ENCODE data around the gene UBE2N.

Gene UBE2N, protein sequence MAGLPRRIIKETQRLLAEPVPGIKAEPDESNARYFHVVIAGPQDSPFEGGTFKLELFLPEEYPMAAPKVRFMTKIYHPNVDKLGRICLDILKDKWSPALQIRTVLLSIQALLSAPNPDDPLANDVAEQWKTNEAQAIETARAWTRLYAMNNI

DNA sequence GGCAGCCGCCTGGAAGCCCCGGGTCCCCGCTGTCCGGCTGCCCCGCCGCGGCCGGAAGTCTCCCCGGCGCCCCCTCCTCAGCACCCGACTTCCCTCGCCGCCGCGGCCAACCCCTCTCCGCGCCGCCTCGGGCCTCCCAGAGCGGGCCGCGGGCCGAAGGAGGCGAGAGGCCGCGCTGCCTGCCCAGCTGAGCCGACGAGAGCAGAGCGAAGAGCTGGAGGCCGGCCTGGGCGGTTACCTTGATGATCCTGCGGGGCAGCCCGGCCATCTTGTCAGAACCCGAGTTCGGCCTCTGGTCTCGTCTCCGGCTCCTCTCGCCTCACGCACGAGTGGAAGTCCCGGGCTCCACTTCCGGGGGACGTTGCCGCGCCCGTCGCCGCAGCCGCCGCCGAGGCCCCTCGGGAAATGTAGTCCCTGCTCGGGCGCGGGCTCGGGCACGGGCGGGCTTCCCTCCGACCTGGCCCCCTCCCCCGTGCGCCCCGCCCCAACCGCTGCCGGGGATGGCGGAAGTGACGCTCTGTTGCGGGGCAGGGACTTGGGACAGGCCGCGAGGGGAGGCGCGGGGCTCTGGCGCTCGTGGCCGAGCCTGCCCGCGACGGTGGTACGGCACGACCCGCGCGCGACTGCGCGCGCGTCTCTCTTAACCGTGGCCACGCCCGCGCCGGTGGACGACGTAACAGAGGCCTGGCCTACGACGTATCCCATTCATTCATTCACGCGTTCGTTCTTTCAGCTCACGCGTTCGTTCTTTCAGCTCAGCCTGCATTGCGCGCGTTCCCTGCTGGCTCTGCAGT is at the start of gene UBE2N:
Gene UBE2N (minus strand): TSS at position 331 of the 794 bp plus-strand sequence. CDS start 63 bp downstream, at position 268.
- DNase-seq (ENCODE audit: low spot score): peak; percentile 96

DNA sequence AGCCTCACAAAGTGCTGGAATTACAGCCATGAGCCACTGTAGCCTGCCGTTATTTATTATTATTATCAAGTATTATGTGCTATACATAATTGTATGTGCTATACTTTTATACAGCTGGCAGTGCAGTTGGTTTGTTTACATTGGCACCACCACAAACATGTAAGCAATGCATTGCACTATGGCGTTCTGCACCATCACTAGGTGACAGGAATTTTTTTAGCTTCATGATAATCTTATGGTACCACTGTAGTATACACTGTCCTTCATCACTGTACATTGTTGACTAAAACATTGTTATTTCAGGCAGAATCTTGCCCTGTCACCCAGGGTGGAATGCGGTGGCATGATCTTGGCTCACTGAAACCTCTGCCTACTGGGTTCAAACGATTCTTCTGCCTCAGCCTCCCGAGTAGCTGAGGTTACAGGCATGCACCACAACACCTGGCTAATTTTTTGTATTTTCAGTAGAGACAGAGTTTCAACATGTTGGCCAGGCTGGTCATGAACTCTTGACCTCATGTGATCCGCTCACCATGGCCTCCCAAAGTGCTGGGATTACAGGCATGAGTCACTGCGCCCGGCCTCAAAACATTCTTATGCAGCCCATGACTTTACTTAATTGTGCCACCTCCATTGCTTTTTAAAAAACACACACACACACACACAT is 42.7 kb upstream of the UBE2N start:
- DNase-seq (ENCODE audit: low spot score): no peak

DNA sequence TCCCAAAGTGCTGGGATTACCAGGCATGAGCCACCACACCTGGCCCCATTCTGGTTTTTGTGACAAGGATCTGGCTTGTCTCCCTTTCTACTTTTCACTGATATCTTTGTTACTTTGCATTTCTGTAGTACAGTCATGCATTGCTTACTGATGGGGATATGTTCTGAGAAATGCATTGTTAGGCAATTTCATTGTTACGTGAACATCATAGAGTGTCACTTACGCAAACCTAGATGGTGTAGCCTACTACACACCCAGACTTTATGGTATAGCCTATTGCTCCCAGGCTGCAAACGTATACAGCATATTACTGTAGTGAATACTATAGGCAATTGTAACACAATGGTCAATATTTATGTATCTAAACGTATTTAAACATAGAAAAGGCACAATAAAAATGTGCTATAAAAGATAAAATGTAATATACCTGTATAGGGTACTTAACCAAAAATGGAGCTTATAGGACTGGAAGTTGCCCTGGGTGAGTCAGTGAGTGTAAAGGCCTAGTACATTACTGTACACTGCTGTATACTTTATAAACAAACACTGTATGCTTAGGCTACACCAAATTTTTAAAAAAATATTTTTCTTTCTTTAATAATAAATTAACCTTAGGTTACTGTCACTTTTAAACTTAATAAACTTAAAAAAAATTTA is 41.5 kb upstream of the UBE2N start:
- no peak for DNase-seq (ENCODE audit: low spot score)

DNA sequence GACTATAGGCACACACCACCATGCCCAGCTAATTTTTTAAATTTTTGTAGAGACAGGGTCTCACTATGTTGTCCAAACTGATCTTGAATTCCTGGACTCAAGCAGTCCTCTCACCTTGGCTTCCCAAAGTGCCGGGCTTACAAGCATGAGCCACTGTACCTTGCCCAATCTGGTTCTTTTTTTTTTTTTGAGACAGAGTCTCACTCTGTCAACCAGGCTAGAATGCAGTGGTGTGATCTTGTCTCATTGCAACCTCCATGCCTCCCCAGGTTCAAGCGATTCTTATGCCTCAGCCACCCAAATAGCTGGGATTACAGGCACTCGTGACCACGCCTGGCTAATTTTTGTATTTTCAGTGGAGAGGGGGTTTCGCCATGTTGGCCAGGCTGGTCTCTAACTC is 41.0 kb upstream of the UBE2N start:
- DNase-seq (ENCODE audit: low spot score): no peak

DNA sequence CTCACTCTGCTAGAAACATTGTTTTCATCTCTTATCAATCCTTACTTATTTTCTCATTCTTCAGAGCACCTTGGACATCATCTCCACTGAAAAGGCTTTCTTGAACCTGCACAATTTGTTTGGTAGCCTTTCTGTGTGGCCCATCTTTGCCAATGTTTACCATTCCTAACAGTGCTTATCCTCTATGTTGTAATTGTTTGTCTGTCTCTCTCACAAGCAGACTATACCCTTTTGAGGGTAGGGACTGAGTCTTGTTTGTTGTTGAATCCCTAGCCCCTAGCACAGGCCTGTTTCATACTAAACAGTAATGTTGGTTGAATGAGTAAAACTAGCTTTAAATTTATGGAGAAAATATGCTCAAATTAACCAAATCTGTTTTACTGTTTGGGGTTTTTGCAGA is 34.8 kb upstream of the UBE2N start:
- DNase-seq (ENCODE audit: low spot score): no peak

DNA sequence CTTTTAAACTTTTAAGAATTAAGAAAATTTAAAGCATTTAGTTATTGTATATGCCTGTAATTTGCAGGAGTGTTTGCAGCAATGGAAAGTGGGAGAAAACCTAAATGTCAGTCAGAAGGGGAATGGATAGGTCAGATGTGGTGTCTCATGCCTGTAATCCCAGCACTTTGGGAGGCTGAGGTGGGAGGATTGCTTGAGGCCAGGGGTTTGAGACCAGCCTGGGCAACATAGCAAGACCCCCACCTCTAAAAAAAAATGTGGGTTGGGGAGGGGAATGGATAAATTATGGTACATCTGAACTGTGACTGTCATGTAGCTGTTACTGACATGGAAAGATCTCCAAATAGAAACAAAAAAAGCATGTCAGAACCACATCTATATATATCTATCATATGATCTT is 27.6 kb upstream of the UBE2N start:
- no peak for DNase-seq (ENCODE audit: low spot score)

DNA sequence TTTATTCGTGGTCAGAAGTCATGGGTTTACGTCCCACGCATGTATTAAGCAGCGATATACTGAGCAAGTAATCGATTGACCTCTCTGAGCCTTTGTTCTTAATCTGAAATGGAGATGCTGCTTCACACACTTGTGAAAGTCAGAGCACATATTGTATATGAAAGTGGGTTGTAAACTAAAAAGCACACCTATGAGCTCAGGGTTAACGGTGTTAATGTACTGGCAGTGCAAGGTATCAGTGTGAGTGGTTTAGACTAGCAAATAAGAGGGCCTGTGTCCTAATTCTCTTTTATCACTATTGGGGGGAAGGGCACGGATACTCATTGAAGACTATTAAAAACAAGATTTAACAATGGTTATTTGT is 26.2 kb upstream of the UBE2N start:
- DNase-seq (ENCODE audit: low spot score): no peak

DNA sequence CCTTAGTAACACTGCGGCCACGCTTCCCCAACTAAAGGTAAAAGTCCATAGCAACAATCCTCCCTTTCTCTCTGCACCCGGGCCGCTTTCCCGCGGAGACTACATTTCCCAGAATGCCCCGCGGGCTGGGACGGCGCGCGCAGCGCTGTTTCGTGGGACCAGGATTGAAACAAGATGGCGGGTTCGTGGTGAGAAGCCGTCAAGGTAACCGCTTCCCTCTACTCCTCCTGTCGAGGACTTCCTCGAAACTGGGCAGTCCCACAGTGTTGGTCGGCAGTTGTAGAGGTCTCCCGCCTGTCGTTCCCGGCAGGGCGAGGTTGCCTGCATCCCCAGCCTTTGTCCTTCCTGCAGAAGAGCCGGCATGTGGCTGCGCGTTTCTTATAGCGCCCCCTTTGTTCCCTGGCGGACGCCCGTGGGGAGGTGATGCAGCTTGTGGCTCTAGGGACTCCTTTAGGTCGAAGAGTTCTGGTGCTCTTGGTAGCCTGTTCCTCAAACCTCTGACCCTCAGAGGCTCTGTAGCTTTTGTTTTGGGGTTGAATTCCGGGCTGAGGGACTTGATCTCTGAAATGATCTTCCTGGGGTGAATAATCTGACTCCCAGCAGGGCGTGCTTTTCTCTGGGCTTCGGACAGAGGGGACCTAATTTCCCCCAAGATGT is 25.7 kb upstream of the UBE2N start, which contains the start of gene MRPL42:
Gene MRPL42 (plus strand): TSS at position 164 of the 657 bp plus-strand sequence. CDS start 1,772 bp downstream, outside the sequence.
- DNase-seq (ENCODE audit: low spot score): peak; percentile 91

DNA sequence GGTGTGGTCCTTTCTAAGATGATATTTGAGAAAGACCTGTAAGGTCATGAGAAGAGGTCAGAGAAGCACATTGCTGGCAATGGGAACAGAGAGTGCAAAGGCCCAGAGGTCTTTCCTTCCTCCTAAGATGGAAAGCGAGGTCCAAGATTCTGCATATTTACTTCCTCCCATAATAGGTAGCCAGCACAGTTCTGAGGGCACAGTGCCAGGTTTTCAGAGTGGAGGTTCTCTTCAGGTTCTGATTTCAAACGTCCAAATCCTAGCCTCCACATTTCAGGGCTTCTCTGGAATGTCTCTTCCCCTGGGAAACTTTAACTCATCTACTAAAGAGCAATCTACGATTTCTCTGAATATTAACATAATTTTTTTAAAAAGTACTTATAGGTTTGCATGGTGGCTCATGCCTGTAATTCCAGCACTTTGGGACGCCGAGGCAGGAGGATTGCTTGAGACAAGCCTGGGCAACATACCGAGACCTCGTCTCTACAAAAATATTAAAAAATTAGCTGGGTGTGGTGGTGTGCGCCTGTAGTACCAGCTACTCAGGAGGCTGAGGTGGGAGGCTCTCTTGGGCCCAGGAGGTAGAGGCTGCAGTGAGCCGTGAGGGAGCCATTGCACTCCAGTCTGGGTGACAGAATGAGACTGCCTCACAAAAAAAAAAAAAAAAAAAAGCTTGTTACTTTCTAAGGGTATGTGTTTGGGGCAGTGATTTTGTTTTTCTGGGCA is 25.0 kb upstream of the UBE2N start:
- no peak for DNase-seq (ENCODE audit: low spot score)

DNA sequence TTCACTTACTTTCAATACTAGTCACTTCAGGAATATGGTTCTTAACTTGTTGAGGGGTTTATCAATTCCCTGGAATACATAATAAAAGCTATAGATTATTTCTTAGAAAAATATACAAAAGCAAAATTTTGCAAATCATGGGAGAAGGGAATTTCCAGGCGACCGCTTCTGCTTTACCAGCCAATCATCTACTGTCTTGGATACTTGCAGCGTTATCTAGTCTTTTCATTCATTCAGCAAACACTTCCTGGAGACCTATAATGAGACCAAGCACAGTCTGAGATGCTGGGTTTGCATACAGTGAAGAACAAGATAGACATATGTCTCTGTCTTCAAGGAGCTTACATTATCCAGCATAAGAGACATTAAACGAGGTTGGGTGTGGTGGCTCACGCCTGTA is 24.1 kb upstream of the UBE2N start:
- DNase-seq (ENCODE audit: low spot score): no peak

DNA sequence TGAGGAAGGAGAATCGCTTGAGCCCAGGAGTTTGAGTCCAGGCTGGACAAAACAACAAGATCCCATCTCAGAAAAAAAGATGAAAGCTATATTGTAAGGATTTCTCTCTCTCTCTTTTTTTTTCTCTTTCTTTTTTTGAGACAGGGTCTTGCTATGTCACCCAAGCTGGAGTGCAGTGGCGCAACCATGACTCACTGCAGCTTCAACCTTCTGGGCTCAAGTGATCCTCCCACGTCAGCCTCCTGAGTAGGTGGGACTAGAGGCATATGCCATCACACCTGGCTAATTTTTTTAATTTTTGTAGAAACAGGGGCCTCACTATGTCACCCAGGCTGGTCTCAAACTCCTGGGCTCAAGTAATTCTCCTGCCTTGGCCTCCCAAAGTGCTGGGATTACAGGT is 19.8 kb upstream of the UBE2N start:
- DNase-seq (ENCODE audit: low spot score): no peak

DNA sequence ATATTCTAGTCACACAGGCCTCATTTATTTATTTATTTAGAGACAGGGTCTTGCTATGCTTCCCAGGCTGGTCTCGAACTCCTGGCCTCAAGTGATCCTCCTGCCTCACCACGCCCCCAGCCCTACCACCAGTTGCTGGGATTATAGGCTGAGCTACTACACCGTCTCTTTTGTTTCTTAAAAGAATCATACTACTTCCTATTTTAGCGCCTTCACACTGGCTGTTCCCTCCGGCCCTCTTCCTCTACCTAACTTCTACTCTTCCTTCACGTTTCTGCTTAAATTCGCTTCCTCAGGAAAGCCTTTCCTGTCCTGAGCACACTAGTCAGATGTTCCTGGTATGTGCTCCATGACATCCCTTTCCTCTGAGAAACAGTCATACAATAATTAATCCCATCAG is 19.2 kb upstream of the UBE2N start:
- DNase-seq (ENCODE audit: low spot score): no peak

DNA sequence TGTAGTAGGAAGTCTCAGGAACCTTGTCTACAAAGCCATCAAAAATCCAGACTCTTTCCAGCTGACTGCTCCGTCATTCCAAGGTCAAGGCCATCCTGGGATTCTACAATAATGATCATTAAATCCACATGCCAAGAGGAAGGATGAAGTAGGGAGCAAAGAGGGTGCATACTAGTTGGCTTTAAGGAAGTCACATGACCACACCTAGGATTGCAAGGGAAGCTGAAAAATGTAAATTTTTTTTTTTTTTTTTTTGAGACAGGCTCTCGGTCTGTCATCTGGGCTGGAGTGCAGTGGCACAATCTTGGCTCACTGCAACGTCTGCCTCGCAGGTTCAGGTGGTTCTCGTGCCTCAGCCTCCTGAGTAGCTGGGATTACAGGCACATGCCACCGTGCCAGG is 18.3 kb upstream of the UBE2N start:
- no peak for DNase-seq (ENCODE audit: low spot score)

DNA sequence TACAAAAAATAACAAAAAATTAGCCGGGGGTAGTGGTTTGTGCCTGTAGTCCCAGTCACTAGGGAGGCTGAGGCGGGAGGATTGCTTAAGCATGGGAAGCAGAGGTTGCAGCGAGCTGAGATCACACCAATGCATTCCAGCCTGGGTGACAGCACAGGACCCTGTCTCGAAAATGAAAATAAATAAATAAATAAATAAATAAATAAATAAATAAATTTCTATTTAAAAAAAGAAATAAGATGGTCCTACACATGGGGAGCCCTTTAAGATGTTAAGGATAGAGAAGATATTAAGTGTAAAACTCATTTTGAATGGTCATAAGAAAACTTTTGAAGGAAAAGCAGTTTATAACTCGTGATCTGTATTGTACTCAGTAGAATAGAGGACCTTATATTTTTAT is 17.4 kb upstream of the UBE2N start:
- no peak for DNase-seq (ENCODE audit: low spot score)

DNA sequence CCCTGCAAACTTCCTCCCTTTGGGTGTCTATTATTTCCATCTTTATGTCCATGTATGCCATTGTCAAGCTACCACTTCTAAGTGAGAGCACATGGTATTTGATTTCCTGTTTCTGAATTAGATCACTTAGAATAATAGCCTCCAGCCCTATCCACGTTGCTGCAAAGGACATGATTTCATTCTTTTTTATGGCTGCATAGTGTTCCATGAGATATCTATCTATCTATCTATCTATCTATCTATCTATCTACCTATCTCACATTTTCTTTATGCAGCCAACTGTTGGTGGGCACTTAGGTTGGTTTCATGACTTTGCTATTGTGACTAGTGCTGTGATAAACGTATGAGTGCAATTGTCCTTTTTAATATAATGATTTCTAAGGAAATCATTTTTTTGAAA is 14.3 kb upstream of the UBE2N start:
- DNase-seq (ENCODE audit: low spot score): no peak

DNA sequence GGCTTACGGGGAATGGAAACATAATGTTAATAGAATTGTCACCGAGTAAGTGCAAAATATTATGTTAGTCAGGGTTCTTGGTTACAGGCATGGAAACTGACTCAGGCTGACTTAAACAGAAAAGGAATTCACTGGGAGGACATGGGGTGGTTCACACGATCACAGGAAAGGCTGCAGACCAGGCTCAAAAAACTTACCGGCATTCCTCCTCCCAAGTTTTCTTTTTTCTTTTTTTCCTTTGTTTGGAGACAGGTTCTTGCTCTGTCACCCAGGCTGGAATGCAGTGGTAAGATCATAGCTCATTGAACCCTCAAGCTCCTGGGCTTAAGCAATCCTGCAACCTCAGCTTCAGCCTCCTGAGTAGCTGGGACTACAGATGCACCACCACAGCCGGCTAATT is 11.9 kb upstream of the UBE2N start:
- peak; percentile 48 for DNase-seq (ENCODE audit: low spot score)

DNA sequence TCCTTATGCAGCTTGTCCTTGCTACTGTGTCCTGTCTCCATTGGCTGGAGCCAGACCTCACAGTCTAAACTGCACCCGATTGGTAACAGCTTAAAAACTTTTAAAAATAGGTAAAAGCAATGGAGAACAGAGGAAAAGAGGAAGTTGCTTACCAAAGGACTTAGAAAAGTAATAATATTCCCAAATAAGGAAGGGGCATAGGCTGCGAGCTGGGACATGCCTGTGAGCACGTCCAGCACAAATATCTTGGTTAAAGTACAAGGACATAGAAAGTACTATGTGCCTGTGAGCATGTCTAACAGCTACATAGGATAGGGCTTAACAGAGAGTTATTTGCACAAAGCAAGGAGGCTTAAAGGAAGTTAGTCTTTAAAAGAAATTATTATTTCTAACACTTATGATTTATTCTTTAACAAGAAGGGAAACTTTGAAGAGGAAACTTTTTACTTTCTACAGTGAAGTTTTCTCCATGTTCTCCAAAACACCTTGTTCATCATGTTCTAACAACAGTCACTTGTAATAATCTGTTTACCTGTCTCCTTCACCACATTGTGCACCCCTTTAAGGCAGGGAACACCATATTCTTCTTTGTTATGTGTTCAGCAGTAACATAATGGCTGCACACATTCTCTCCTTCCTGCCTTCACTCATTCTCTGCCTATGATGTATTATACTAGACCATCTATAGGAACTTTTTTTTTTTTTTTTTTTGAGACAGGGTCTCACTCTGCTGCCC is 9.8 kb upstream of the UBE2N start:
- no peak for DNase-seq (ENCODE audit: low spot score)

DNA sequence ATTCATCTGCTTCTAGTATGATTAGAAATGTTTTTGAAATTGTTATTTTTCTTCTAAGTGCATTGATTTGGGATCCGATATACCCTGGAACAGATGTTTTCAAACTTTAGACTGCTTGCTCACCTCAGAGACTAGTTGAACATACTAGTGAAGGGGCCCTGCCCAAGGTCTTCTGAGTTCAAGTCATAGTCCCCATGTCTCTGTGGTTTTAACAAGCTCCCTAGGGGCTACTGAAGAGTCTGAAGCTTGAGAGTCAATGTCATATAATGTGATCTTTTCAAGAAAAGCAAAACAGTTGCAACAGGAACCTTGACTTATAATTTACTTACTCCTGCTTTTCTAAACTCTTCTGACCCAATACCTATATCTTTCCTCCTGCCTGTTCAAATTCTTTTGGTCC is 7.5 kb upstream of the UBE2N start:
- no peak for DNase-seq (ENCODE audit: low spot score)

DNA sequence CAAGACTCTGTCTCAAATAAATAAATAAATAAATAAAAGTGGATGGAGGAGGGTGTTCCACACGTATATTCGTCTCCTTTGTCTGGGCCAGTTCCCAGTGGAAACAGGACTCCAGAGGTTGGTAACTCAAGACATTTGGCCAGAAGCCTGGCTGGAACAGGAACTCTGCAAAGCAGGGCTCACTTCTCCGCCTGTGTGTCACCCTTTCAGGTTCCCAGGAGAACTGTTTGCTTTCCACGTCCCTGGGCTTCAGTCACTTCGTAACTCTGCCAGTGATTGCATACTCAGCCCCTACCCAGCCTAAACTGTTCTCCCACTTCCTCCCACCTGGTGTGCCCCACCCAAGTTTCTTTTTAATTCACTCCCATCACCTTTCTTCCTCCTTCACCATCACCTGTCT is 7.0 kb upstream of the UBE2N start:
- DNase-seq (ENCODE audit: low spot score): no peak

DNA sequence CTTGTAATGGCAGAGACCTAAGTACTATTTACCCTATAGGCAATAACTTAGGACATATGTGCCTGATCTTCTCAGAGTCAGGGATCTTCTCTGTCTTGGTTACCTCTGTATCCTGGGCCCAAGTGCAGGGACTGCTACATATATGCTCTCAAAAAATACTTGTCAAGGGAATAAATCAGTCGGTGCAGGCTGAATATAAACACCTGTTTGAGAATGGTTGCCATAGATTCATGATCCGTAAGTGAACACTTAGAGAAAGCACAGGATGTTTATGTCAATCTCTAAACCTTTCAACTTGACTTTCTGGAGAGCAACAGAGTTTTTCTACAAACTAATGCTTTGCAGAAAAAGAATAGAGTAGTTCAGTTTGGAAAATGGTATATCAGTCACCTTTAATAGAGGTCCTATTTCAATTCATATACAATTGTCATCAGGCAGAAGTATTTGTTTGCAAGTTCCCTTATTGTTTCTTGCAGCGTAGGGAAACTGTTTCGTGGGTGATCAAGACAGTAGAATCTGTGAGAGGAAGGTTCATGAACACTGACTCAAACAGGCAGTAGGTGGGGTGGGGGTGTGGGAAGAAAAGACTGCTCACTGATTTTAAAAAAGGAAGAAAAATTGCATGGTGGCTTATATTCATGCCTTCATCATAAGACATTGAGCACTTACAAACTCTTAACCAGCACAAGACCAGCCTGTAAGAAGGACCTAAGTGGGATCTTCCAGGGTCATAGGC is 6.0 kb upstream of the UBE2N start:
- no peak for DNase-seq (ENCODE audit: low spot score)

Measured in GM03348 (cell line).